Panc1 (cell line): ENCODE data around the gene TMEM170B. TPM values are rescaled to one million over a fixed set of nuclear protein-coding genes. Genes with fewer than 3 reads are reported as not detected.

Source experiments
- ATAC-seq: fragments of 200-7000 bp; cut with Tn5 transposase; 2 replicates; pipeline ENCODE4 v1.9.1; 2020; ENCODE audit warnings: mild to moderate bottlenecking, moderate library complexity
- BruUV-seq: library from RNA; stranded (reverse); fragments of 400-500 nt; replicated peaks from 2 replicates; lab custom pipeline; 2021; lab: Mats Ljungman, UMichigan
- CTCF ChIA-PET: fragments of 300-600 bp; sonication (Branson Sonifier 250); formaldehyde crosslinking; loops from one replicate; lab custom pipeline; 2022; ENCODE audit warnings: antibody characterized with exemption; lab: Charles Lee
- POLR2A ChIA-PET: fragments of 300-600 bp; sonication (Branson Sonifier 250); formaldehyde crosslinking; loops from one replicate; lab custom pipeline; 2022; ENCODE audit warnings: antibody characterized with exemption; lab: Charles Lee
- DNase-seq: peaks from one replicate; pipeline ENCODE4 v3.0.0-alpha.2; 2010; ENCODE audit warnings: low read depth, low spot score
- H3K27ac ChIP-seq: 2 replicates; pipeline ENCODE4 v1.5.1; 2011; ENCODE audit warnings: mild to moderate bottlenecking, low read length, inconsistent platforms
- H3K27me3 ChIP-seq: fragments of 200-500 bp; sonication (Bioruptor generic); 2 replicates; pipeline ENCODE4 v1.6.0; 2014; ENCODE audit warnings: low read length, inconsistent platforms; ENCODE audit not compliant: control insufficient read depth, insufficient read depth
- H3K36me3 ChIP-seq: fragments of 200-500 bp; sonication (Bioruptor generic); 2 replicates; pipeline ENCODE4 v1.5.1; 2014; ENCODE audit warnings: inconsistent platforms, mild to moderate bottlenecking, low read length, moderate library complexity; ENCODE audit not compliant: control insufficient read depth, insufficient read depth
- H3K4me1 ChIP-seq: 2 replicates; pipeline ENCODE4 v1.5.1; 2011; ENCODE audit warnings: inconsistent platforms, mild to moderate bottlenecking, low read length, moderate library complexity; ENCODE audit not compliant: control insufficient read depth, insufficient read depth
- H3K4me3 ChIP-seq, 2 experiments: 2 replicates each; pipeline ENCODE4 v1.5.1; 2011 to 2012; ENCODE audit warnings: low read depth in 2 of 2, low read length in 2 of 2, mild to moderate bottlenecking in 2 of 2, inconsistent platforms in 1 of 2, moderate library complexity in 1 of 2
- H3K9me3 ChIP-seq: fragments of 200-500 bp; sonication (Bioruptor generic); 2 replicates; pipeline ENCODE4 v1.5.1; 2014; ENCODE audit warnings: low read depth, mild to moderate bottlenecking, inconsistent platforms, low read length, moderate library complexity; ENCODE audit not compliant: control insufficient read depth, insufficient read depth
- CTCF ChIP-seq: fragments of 450-650 bp; IDR thresholded peaks from 2 replicates; pipeline ENCODE4 v1.5.1; 2017; ENCODE audit warnings: mild to moderate bottlenecking
- POLR2AphosphoS5 ChIP-seq: IDR thresholded peaks from 2 replicates; pipeline ENCODE4 v1.6.1; 2012; ENCODE audit warnings: mild to moderate bottlenecking, low read depth, low read length, moderate library complexity
- REST ChIP-seq, 2 experiments: IDR thresholded peaks; 2 replicates each; pipeline ENCODE4 v1.6.1; 2011 to 2012; ENCODE audit warnings: low read depth in 2 of 2, control low read depth in 1 of 2, low read length in 1 of 2, mild to moderate bottlenecking in 1 of 2, moderate library complexity in 1 of 2; ENCODE audit not compliant: insufficient read depth in 1 of 2
- SIN3A ChIP-seq: IDR thresholded peaks from 2 replicates; pipeline ENCODE4 v1.6.1; 2012; ENCODE audit warnings: low read depth, mild to moderate bottlenecking, low read length, moderate library complexity, borderline replicate concordance; ENCODE audit not compliant: insufficient read depth
- TCF7L2 ChIP-seq: IDR thresholded peaks from 2 replicates; pipeline ENCODE4 v1.6.1; 2011; ENCODE audit warnings: mild to moderate bottlenecking, low read depth, low read length, inconsistent platforms
- in situ Hi-C: cut with HindIII; loops from 2 replicates; pipeline ENCODE4 v1.10.0; 2016; ENCODE audit warnings: low sequenced_read_pairs, low pct_unique_long_range_greater_than_20kb
- intact Hi-C: fragments of 100-400 bp; cut with micrococcal nuclease; formaldehyde crosslinking; loops from one replicate; pipeline ENCODE4 v1.10.0; 2022; ENCODE audit not compliant: unreplicated experiment
- total RNA-seq: library from RNA; stranded (reverse); gene quantifications from one replicate; pipeline ENCODE4 v1.2.1, GENCODE V29; 2021; ENCODE audit not compliant: unreplicated experiment

The TMEM170B gene
- total RNA-seq, 1 experiment from 2014 or later = 1.3 TPM

GRCh38 chr6:11632231-11632630, 94.7 kb downstream of the TMEM170B start:
- TF ChIP-seq TCF7L2 (no peak), POLR2AphosphoS5 (no peak), CTCF (no peak), SIN3A (no peak), REST (IDR thresholded peaks at IDR 0.05; ENCODE audit: insufficient read depth in 1 of 2, low read depth in 2 of 2, low read length in 1 of 2) (no peak)
- DNase-seq = no peak
- no peak overlapping the region for H3K4me3 ChIP-seq
- POLR2A ChIA-PET = no interaction called here
- no peaks in the 10 kb centered on the region for H3K36me3 ChIP-seq
- intact Hi-C loops = no loop called here
- in situ Hi-C loops = no loop called here
- H3K27me3 ChIP-seq = no peaks in the 10 kb centered on the region
- H3K9me3 ChIP-seq = no peaks in the 10 kb centered on the region
- CTCF ChIA-PET = no interaction called here
- BruUV-seq = no TSS peak
- no peak for ATAC-seq
- H3K27ac ChIP-seq = no peak overlapping the region
- no peaks in the 10 kb centered on the region for H3K4me1 ChIP-seq

- TF ChIP-seq POLR2AphosphoS5 (no peak), REST (IDR thresholded peaks at IDR 0.05; ENCODE audit: insufficient read depth in 1 of 2, low read depth in 2 of 2, low read length in 1 of 2) (no peak), CTCF (no peak), SIN3A (no peak), TCF7L2 (no peak)
- no peak for ATAC-seq
- no peak for DNase-seq
- Histone ChIP-seq H3K27ac (no peak overlapping the region), H3K9me3 (no peaks in the 10 kb centered on the region), H3K4me3 (no peak overlapping the region), H3K27me3 (no peaks in the 10 kb centered on the region), H3K36me3 (no peaks in the 10 kb centered on the region), H3K4me1 (no peaks in the 10 kb centered on the region)
- ChIA-PET POLR2A (no interaction called here), CTCF (no interaction called here)
- in situ Hi-C loops = no loop called here
- no TSS peak for BruUV-seq
- intact Hi-C loops = no loop called here
These were observed 95.4 kb downstream of the TMEM170B start for GRCh38 chr6:11632795-11633511.
